Stimulated activated CD8-positive, alpha-beta memory T cell treated with anti-CD3 and anti-CD28 coated beads, Interleukin-7, amount 100 ng/mL, for 1 hour (primary cell): ENCODE measurements around the gene MICAL2.

Experiments used
- DNase-seq, 2 donors: peaks; one replicate each; pipeline ENCODE4 v3.0.0-alpha.2; 2020; ENCODE audit warnings: low read depth in 2 of 2

The MICAL2 gene

DNA sequence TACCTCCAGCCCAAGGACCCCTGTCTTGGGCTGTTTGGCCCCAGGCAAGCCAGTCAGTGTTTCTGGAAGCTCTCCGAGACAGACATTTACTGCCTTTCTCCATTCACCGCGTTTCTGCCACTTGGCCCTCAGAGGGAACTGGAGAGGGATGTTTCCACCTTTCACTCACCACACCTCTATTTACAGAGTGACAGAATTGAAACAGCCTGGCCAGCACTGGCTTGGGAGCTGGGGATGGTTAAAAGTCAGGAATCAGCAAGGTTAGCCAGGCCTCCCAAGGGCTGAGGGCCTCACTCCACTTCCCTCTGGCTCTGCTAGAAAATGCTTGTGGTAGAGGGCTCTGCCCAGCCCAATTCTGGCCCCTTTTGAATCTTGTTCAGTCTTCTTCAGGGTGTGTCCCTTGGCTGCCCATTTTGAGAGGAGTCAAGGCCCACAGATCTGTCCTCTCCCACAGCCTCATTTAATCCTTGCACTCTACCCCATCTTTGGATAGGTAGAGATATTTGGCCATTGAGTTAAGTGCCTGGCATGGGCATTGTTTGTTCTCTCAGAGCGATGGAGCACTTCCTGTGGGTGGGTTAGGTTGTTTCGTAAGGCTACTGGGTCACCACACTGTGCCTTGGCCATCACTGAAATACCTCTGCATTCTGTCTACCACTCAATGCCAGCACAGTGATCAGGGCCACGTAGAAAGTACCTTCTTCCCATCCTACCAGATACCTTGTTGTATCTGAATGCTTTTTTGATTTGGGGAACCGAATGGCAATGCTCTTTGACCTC is 119.2 kb downstream of the MICAL2 start:
- DNase-seq: no peak

DNA sequence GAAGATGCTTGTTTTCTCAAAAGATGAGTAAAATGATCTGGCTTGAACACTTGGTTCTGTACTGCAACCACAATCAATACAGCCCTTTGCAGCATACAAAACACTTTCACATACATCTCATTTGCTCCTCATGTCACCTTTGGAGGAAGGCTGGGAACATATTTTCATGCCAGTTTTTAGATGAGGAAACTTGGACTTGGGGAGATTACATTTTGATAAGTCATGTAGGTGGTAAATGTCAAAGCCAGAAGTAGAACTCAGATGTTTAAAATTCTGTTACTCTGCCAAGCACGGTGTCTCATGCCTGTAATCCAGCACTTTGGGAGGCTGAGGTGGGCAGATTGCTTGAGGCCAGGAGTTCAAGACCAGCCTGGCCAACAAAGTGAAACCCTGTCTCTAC is 121.8 kb downstream of the MICAL2 start:
- no peak for DNase-seq

DNA sequence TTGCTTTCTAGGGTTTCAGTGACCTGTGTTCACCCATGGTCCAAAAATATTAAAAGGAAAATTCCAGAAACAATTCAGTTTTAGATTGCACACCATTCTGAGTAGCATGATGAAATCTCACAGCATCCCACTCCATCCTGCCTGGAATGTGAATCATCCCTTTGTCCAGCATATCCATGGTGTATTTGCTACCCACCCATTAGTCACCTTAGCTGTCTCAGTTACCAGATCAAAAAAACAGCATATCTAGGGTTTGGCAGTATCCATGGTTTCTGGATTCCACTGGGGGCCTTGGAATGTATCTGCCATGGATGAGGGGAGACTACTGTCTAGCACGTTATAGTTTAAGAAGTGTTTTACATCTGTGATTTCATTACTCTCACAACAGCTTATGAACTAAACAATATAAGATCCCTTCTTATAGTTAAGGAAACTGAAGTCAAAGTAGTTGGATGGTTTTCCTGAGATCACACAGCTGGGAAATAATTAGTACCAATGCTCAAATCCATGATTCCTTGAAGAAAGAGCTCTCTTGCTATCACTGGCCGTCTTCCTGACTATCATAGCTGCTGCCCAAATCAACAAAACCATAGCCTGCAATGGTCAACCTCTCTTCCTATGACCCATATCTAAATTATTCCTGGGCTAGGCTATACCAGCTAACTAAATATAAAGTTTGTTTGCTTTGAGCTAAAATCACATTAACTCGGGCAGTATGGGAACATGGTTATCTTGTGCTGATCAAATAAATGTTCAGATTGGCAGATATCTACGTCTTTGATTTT is 122.6 kb downstream of the MICAL2 start:
- no peak for DNase-seq

DNA sequence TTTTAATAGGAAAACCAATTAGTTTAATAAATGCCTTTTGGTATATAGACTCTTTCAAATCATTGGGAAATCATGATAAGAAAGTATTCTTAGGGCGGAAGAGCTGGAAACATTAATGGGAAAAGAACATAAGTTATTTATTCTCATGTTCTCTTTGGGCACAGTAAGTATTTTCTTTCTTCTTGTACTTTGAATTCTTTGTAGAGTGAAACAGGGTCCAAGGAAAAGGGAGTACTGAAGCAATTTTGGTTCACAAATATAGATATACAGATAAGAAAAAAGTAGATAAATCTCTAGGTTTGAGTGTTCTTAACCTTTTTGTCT is 123.2 kb downstream of the MICAL2 start:
- no peak for DNase-seq

DNA sequence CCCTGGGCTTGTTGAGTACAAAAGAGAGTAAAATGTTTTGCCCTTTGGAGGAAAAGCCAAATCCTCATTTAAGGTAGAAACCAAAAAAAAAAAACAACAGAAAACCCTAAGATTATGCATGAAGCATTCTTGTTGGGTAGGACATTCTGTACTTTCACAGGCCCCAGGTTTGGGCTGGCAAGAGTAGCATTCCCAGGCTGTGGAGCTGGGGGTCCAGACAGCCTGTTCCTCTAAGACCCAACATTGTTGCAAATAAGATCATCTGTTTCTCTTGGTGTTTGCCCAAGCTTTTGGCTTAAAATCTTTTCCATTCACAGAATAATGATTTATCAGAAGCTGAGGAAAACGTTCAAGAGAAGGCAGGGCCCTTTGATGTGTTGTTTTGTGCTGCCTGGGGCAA is 123.8 kb downstream of the MICAL2 start:
- no peak for DNase-seq

DNA sequence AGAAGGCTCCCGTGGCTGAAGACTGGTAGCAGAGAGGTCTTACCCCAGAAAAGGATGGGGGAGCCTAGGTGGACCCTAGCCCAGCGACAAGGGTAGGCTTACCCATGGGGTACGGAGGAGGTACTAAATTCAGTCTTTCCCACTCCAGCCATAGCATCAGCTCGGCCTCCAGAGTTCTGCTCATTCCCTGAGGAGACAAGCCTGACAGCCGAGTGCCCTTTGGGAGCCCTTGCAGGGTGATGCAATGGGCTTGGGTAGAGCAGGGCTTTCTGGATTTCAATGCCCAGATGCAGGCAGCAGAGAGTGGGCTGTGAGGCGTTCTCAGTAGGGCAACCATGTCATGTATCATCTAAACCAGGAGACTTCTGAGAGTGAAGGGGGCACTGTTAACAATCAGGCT is 124.7 kb downstream of the MICAL2 start:
- DNase-seq: no peak

DNA sequence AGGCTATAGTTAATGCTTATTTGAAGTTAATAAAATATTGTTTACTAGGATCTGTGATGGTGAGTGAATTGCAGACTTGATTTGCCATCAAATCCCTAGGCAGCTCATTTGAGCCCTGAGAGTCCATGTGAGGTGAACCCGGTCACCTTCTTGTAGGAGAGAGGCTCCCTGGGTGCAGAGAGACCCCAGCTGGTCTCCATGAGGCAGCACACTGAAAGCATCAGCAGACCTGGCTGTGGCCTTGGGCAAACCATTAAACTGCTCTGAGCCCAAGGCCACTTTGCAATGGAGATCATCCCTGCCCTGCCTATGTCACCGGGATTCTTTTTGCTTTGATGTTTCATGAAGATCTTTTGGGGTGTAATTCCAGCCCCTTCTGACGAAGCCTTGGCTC is 125.2 kb downstream of the MICAL2 start:
- no peak for DNase-seq

DNA sequence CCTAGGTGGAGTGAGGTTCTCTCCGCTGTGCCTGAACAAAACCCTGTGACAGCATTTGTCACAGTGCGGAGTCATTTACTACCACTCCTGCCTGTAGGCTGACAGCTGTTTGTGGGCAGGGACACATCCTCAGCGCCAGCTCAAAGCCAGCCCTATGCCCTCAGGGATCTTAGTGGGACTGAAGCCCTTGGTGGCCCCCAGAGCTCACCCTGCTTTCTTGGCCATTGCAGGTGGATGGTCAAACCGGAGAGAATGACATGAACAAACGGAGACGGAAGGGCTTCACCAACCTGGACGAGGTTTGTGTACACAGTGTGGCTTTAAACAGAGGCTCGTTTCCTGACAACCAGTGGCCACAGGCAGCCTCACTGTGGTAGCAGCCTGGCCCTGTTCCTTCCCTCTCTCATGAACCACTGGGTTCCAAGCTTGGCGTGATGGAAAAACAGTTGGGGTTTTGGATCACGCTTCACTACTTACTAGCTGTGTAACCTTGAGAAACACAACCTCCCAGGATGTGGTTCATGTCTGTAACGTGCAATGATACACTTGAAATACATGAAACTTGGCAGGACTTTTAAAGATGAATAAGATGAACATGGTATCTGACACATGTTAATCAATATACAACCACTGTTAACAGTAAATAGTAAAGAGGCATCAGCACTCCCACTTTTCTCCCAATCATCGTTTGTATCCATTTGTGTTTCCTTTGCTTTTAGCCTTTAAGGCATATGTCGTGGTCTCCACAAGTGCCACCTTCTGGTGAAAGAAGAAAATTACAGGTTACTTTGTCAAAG is 125.8 kb downstream of the MICAL2 start:
- DNase-seq: no peak

DNA sequence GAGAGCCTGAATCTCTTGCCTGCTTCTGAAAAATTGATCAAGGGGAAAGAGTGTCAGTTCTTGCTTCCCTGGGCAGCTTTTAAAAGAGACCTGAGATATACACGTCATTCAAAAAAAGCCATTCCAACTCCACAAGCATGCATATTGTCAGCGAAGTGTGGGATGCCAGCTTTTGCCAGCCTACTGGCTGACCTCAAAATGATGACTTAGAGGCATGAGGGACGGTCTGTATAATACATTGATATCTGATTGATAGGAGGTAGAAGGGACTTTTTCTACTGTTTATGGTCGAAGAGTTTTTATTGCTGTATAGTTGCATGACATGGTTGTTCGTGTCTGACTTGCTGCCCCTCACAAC is 126.3 kb downstream of the MICAL2 start:
- DNase-seq: no peak

DNA sequence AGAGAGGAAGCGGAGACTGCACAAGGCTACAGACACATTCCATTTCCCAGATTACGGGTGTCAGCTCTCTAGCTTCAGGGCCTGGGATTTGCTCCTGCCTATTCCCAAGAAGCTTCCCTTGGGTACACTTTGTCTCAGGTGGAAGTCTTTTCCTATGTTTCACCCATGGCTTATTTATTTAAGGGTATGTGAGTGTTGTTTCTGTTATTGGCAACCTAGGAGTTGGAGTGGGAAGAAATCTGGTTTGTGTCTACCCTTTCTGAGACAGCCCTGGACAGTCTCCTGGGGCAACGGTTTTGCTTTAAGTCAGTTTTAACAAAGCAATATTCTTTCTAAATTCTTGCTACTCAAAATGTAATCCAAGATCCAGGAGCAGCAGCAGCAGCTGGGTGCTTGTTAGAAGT is 127.0 kb downstream of the MICAL2 start:
- DNase-seq: no peak

DNA sequence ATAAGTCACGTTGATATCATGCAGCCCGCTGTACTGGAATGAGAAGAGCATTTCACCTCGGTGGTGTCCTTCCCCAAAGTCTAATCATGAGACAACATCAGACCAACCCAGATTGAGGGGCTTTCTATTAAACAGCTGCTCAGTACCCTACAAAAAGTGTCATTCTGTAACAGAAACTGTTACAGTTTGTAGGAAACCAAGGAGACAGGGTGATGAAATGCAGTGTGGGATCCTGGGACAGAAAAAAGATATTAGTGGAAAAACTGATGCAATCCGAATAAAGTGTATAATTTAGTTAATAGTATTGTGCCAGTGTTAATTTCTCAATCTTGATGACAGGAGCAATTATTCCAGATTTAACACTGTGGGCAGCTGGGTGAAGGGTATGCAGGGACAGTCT is 128.0 kb downstream of the MICAL2 start:
- DNase-seq: no peak

DNA sequence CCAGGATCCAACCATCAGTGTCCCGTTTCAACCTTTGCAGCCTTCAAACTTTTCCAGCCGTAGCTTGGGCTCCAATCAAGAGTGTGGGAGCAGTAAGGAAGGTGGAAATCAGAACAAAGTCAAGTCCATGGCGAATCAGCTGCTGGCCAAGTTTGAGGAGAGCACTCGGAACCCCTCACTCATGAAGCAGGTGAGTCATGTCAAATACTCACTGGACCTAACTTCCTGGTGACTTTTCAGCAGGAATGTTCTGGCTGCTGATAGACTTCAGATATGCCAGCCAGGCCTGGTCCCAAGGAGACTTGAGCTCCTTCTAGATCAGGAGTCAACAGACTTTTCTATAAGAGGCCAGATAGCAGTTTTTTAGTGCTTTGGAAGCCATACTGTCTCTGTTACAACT is 129.0 kb downstream of the MICAL2 start:
- DNase-seq: no peak

DNA sequence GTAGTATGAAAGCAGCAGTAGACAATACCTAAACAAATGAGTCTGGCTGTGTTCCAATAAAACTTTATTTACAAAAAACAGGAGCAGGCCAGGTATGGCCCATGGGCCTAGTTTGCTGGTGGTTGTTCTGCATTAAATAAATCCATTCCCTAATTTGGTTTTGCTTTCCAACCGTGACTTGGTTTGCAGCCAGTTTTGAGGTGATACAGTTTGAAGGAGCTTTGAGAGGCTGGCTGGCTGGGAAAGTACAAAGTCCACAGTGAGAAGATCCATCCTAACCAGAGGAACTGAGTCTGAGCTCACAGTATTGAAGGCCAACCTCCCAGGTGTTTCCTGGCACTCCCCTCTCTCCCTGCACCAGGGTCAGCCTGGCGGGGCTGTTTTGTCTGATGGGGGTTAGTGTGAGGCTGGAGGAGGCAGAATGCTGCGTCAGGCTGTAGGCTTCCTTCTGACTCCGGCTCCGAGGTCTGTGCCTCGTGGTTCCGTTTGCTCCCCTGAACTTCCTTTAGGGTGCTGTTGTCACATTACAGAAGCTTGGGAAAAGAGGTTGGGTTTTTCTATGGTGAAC is 129.5 kb downstream of the MICAL2 start:
- DNase-seq: no peak

DNA sequence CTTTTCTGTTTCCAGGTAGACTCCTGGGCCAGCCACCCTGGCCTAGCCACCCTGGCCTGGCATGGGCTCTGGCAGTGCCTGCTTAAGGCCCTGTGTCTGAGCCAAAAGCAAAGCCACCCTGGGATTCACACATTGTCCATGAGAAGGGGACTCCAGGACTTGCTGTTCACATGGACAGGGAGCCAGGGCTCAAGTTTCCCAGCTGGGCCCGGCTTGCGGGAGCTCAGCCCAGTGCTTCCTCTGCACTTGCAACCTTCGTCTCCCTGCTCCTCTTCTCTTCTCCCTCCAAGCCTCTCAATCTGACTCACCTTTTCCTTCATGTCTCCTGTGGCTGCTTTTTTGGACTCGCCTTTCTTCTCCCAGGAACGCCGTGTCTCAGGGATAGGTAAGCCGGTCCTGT is 130.3 kb downstream of the MICAL2 start:
- DNase-seq: no peak

DNA sequence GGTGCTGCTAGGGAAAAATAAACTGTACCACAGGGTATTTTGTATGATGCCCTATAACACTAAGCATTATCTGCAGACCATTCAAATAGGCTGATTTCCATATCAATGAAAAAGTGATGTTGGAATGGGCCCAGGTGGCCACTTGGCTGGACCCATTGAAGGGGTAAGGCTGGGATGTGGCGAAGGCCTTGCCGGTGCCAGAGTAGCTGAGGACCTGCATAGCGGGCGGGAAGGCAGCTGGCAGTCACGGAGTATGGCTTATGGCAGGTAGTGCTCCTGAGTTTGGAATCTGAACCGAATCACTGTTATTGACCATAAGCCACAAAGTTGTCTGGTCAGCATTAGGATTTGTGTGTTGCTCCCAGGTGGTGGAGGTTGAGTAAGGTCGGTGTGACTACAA is 131.0 kb downstream of the MICAL2 start:
- no peak for DNase-seq

DNA sequence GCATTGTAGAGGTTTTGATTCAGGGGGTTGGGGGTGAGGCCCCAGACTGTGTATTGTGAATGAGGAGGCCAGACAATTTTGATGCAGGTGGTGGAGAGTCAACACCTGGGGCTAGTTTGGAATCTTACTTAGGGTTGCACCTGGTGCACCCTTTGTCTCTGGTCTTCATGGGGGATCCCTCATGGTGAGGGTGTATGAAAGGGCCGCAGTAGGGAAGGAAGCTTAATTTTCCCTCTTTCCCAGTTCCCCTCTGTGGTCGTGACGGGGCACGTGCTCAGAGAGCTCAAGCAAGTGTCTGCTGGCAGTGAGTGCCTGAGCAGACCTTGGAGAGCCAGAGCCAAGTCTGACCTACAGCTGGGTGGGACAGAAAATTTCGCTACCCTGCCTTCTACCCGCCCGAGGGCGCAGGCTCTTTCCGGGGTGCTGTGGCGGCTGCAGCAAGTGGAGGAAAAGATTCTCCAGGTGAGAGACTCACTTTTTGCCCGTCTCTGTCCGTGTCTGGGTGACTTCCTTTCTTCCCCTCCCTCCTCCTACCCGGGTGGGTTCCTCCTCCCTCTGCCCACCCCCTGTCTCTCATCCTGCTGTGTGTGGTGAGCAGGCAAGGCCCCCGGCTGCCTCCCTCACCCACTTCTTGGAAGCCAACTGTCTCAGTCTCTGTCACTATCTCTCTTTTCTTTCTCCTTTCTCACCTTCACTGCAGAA is 131.7 kb downstream of the MICAL2 start:
- DNase-seq: no peak

DNA sequence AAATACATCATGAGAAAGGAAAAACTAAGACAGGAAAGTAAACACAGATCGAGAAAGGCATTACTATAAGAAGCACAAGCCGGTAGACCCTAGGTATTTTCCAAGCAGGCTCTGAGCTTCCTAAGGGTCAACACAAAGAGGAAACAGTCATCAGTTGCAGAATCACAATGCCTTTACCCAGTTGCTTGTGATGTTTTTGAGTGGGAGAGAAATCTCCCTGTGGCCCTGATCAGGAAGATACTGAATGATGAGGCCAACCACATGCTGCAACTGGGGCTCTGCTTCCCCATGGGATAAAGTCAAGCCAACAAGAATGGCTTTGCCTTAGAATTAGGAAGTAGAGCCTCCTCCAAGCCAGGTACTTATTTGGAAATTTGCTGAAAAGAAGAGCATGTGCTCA is 132.6 kb downstream of the MICAL2 start:
- DNase-seq: no peak

DNA sequence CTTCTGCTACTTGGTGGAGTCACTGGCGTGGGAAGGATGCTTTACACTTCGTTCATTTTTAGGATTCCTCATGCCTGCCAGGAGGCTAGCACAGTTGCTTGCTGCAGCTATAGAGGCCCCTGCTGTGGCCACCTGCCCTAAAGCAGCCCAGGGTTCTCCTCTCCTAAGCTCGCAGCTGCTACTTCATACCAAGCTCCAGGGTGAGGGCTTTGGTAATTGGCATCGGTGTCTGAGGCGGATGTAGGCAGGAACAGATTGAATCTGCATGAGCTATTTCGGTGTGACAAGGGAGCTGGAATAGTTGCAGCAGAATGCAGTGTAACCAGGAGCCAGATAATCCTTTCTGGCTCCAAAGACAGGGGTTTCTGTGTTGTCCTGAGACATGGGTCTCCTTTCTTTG is 133.1 kb downstream of the MICAL2 start:
- no peak for DNase-seq

DNA sequence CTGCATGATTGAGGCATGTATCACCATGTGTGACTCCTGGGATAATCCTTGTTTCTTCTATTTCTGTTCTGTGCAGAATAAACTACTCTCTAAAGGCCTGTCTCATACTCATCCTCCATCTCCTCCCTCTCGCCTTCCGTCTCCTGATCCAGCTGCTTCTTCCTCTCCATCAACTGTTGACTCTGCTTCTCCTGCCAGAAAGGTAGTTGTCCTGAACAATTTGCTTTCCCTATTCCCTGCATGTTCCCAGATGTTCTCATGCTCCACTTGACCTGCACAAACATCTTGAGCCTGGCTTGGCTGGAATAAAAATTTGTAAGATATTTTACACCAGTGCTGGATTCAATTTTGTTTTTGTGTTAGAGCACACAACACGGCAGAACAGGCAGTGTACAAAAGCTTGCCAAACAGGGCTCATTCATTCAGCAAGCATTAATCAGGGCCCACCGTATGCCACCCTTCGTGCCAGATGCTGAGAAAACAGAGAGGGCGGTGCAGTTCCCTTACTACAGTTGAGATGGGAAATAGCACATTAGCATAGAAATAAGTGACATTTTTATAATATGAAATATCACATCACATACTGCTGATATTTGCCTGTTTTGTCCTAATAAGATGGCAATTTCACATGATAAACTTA is 133.6 kb downstream of the MICAL2 start:
- no peak for DNase-seq

DNA sequence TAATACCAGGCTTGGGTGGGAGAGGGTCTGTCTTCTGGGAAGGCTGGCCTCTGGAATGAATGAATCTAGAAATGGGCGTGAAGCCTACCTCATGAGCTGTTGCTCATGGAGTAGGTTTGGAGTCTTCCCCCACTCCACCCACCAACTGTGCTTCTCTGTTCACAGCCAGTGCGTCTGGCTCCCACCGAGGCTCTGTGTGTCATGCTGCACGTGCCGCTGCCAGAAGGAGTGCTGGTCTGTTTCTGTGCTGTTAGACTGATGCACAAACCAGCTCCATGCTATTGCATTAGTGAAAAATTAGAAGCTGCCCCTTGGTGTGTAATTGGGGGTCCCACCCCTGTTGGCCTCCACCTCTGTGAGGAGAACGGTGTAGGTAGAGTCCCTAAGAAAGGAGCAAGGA is 134.7 kb downstream of the MICAL2 start:
- DNase-seq: no peak

DNA sequence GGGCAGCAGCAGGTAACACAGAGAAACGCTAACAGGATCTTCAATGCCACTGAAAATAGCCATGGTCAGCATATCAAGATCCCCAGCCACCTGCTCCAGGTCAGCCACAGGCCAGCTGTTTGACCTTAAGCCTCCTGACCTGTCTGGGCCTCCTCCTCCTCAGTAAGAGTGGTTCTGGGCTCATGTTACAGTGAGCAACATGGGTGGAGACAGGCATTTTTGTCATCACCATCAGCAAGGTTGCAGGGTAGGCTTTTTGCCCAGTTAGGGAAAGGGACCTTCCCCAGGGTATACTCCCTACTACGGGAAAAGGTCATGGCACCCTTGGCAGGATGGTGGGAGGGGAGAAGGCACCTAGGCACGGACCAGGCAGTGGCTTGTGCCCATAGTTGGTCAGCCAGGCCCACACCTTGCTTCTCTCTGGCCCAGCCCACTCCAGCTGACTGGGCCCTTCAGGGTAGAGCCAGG is 135.2 kb downstream of the MICAL2 start:
- no peak for DNase-seq
